Measurements from ENCODE around the gene TMTC2.
A peak's percentile ranks its signal among the peaks of the same experiment; 100 is the strongest.

TMTC2 gene

DNA sequence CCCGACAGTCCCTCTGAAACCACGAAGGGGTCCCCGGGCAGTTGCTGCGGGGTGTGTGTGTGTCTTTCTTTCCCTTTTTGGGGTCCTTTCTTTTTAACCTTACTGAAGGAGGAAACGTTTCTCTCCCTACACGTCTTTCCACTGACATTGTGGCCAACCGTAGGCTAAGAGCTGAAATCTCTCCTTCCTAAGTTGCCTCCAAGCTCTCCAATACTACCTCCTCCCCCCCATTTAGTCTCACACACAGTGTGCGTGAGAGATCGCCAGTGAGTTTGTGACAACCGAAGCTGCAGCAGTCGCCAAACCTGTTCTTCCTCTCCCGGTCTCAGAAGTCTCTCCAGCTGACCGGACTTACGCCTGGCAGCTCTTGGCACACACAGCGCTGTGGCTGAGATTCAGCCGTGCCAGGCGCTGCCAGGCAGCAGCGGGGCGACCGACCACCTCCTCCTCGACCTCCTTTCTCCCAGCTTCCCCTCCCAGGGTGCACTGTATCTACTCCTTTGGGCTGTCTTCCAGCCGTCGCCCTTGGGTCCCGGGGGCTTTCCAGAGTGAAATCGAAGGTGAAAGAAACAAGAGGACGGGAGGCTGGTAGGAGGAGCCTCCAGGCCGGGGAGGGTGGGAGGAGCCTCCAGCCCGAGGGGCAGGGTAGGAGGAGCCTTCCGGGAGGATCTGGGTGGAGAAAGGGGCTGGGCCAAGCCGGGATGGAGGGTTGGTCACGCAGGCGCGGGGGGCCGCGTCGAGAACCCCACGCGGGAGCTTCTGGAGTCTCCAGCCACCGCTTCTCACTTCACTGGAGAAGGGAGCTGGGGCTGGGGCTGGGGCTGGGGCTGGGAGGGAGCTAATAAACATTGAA lies at the start of gene TMTC2:
Gene TMTC2, plus strand, starts transcription at position 739 of the 853 bp plus-strand sequence.
- DNase-seq, result peak; percentile 90

DNA sequence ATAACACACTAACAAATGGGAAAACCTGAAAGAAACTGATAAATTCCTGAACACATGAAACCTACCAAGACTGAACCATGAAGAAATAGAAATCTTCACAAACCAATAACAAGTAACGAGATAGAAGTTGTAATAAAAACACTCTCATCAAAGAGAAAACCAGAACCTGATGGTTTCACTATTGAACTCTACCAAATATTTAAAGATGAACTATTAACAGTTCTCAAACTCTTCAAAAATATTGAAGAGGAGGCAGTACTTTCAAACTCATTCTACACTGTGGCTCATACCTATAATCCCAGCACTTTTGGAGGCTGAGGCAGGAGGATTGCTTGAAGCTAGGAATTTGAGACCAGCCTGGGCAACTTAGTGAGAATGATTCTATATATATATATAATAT lies 48.4 kb upstream of the TMTC2 start:
- DNase-seq, result no peak

DNA sequence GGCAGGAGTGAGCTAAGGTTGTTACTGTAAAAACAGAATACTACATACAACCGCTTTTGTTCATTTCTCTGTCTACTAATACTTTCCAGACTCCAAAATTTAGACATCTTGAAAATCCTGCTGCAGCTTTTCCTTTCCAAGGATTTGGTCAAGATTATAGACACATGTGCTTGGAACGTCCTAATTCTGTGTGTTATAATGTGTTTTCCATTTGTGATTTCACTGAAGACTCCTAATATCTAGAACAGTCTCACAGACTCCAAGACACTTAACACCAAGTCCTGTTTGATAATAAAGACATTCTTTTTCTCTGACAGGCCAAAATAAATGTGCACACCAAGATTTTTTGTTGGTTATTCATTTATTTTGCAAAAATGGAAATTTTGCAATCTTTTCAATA lies 41.8 kb upstream of the TMTC2 start:
- no peak for DNase-seq

DNA sequence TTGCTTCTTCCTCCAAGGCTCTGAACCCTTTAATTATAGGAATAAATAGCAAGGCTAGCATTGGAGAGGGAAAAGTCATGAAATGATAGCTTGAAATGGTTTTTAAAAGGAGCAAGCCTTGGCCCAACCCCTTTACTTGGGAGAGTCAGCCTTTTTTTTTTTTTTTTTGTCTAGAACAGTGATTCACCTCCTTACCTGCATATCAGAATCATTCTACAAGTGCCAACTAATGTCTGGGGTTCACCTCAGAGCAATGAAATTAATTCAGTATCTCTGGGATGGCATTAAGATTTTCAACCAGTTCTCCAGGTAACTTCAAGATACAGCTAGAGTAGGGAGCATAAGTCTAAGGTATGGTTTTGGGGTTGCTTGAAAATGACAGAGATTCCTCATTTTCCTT lies 41.3 kb upstream of the TMTC2 start:
- DNase-seq, result no peak

DNA sequence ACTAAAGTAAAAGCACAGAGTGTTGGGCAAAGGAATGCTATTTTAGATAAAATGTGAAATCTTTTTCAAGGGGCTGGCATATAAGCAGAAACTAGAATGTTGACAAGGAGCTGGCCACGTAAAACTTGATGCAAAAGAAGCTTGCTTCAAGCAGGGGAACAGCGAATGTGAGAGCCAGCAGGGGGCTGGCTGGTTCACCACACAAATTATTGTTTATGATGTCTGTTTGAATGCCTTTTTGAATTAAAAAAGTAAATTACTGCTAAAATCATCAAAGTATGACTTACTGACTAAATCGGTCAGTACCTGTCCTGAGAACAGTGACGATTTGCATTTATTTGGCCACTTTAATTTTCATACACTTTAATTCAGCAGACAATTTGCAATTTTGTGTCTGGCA lies 38.9 kb upstream of the TMTC2 start:
- no peak for DNase-seq

DNA sequence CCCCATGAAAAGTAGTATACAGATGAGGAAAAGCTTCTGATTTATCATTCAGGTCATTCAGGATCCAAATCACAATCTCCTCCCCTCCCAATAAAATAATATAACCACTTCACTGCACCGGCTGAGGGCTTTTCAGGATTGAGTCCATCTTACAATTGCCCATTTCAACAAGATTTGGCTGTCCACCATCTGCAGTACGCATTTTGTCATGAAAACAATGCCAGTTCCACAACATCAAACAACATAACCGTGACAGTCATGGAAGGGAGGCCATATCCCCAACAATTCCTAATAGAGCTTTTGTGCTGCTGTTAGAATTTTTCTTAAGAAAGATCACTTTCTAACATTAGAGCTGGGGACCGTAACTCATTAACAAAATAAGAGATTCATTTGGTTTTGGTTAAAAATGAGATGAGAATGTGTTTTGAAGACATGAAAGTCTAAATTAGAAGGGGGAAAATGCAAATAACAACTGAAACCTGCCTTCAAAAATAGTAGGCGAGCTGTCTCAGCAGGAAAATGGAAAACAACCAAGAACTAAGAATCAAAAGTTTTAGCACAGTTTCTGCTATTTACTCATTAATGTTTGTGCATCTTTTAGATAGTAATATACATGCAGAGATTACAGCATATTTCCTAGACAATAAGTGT lies 38.3 kb upstream of the TMTC2 start:
- DNase-seq, result no peak

DNA sequence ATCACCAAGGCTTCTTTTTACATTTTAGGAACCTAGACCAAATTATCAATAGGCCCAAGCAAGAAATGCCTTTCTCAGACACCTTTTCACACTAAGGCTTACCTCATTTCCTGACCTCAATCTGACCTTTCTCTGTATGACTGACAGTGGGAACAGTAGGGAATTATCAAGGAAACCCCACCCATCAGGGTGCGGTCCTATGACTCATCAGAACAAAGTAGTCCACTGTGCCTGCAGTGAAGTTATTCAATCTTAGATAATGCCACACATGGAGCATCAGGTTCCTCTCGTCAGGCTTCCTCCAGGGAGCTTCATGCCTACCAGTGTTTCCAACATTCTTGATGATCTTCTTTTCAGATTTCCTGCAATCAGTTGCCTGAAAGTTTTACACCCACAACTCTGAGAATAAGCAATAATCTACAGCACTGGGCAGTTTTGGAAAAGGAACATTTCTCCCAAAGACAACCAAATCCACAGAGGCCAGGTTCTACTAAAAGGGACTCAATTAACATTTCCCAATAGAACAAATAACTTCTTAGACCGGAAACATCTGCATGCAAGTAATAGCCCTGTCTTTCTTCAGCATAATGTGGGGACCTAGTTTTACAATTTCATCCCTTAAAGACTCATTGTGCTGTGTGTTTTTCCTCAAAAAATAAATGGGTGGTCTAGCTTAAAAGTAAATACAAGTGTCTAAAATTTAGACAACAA lies 35.9 kb upstream of the TMTC2 start:
- DNase-seq, result peak; percentile 23

DNA sequence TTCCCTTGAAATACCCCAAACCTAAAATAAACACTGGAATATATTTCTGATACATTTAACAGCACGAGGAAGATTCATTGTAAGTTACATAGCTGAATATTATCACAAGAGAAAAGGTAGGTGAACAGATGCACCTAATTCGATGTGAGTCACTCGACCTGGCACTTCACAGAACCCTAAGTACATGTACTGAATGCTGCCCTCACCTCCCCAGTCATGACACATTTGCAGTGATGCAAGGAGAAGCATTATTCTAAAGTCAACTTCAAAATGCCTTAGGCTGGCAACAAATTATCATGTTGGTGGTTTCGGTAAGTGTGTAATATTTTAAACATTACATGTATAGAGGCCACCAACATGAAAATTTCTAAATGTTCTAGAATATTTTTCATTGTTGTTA lies 35.2 kb upstream of the TMTC2 start:
- DNase-seq, result no peak

DNA sequence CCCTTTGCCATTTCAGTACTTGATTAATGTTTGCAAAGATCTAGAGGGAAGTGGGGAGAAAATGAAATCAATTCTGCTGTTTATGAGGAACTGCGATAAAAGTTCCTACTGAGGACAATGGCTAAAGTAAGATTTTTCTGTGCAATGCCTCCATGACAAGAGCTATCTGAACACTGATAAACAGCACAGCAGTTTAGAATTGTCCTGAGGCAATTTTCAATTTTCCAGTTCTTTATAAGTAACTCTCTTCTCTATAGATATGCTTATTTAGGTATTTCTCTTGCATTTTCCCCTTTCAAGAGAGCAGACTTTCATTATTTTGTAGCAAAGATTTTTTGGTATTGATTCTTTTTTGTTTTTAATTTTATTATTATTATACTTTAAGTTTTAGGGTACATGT lies 34.6 kb upstream of the TMTC2 start:
- DNase-seq, result no peak

DNA sequence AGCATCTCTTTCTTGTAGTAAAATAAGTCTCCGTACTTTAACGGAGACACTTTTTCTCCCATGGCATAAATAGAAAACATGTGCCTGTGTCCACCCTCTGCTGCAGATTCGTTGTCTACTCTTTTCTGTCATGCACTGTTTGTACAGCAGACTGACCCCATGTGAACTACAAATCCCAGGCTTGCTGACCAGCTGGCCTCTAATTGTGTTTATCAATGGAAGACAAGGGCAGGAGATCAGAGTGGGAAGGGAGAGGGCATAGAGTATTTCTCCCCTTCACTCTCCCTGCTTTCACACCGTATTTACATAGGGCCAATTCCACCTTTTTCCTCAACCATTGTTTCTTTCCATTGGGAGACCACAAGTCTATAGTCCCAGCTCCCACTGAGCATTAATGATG lies 31.0 kb upstream of the TMTC2 start:
- peak; percentile 47 for DNase-seq

DNA sequence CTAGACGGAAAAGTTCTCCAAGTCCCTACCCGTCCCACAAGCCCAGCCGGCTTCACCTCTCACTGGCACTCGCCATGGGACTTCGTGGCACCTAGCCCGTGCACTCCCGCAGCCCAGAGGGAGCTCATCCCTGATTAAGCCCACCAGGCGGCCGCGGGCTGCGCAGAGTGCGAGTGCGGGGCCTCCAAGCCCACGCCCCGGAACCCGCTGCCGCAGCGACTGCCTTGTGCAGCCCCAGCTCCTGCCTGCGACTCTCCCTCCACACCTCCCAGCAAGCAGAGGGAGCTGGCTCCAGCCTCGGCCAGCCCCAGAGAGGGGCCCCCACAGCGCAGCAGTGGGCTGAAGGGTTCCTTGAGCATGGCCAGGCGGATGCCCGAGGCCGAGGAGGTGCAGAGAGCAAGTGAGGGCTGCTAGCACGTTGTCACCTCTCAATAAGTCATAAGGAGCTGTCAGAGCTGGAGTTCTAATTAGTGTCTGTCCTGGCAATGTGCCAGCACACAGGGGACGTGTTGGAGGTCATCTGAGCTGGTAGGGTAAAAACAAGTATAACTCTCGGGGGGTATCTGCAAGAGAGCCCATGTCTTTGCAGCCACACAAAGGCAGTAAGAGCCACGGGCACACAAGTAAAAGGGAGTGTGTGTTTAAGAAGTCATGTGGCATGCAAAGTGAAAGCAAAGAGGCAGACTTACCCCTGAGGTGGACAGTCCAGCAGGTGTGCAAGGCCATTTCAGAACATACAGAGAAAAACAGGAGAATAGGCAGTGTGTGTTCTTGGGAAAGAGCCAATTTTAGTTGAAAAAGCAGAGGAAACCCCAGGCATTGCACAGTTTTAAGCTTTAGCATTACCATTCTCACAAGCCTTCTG lies 27.1 kb upstream of the TMTC2 start:
- peak; percentile 43 for DNase-seq

DNA sequence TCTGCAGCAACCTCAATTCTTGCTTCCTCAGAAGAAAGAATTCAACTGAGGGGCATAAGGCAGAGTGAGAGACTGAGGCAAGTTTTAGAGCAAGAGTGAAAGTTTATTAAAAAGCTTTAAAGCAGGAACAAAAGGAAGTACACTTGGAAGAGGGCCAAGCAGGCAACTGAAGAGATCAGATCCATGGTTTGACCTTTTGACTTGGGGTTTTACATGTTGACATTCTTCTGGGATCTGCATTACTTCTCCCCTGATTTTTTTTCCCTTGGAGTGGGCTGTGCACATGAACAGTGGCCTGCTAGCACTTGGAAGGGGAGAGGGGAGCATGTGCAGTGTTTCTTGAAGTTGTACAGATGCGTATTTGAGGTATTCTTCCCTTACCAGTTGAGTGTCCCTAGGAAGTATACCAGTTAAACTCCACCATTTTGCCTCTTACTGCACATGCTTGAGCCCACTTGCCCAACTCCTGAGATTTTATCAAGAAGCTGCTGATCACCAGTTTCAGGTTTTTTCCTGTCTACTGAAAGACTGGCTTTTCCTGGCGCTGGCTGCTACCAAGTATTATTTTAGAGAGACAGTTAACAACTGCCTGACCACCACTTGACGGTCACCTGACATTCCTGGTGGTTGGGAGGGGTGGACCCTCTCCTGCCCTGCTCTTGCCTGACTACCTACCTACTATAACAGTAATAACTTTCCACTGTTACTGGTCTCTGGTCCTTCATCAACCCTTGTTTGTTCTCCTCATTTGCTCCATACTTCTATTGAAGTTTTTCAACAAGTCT lies 26.0 kb upstream of the TMTC2 start:
- DNase-seq, result no peak

DNA sequence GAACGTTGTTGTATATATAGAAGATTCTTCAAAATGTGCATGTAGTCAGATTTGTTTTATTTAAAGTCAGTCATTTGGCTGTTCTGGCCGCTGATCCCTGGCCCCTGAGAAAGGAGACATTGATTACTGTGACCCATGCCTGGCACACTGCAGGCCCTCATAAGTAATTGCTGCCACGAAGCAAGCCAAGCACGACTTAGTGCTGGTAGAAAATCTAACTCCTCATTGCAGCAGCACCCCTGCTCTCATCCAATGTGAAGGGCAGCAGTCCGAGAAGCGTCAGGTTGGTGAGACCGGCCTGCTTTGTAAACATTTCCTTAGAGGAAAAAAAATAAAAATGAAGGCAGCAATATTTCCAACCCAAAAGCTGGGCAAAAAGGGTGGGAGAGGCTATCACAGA lies 22.8 kb upstream of the TMTC2 start:
- DNase-seq, result no peak

DNA sequence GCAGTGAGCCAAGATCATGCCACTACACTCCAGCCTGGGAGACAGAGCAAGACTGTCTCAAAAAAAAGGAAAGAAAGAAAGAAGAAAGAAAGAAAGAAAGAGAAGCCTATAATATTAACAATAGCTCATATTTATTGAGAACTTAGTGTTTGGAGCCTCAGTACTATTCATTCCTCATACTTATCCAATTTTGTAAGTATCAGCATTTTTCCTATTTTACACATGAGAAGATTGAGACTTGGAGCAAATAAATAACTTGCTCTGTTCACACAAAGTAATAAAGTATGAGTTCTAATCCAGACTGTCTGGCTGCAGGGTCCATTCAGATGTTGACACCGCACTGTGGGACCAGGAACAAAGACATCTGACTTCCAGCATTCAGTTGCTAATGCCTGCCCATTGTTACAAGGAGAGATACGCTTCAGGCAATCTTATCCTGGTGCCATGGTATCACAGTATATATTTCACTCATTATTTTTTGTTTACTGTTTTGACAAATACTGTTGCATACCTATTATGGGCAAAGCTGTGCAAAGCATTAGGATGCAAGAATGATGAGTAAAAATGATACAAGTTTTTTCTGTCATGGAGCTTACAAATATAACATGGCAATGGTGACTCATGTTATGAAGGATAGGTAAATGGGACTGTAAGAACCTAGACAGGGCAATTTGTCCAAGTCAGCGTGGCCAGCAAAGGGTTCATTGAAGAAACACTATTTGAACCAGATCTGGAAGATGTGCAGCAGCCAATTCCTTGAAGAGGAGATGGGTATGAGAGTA lies 21.4 kb upstream of the TMTC2 start:
- DNase-seq, result peak; percentile 15

DNA sequence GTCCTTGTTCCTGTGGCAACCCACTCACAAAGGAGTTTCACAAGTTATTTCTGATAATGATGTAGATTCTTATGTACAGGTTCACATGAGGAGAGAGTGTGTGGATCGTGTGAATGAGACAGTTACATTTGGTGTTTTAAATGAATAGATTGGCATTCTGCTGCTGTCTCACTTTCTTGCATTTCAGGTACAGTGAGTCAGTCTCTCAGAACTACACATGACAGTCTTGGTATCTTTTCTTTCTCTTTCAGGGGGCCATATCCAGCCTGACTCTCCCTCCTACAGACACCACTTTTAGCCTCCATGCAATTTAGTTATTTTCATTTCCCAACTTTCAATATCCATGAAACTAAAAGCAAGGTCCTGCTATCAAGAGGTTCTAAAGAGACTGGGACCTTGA lies 19.9 kb upstream of the TMTC2 start:
- no peak for DNase-seq

DNA sequence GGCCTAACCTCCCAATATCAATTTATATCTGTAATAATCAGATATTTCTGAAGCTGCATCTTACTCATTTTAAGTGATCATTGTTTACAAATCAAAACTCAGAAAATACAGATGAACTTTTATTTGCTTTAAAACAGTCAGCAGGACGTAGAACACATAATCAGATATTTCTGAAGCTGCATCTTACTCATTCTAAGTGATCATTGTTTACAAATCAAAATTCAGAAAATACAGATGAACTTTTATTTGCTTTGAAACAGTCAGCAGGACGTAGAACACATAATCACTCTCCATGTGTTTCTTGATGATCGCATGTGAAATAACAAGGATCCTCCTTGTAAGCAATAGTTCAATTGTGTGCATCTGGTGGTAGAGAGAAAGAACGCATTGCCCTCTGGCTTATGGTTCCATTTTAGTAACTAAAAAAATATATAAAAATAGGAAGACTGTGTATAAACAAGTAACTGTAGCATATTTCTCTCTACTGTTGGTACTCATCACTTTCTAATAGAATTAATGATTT lies 15.0 kb upstream of the TMTC2 start:
- no peak for DNase-seq

DNA sequence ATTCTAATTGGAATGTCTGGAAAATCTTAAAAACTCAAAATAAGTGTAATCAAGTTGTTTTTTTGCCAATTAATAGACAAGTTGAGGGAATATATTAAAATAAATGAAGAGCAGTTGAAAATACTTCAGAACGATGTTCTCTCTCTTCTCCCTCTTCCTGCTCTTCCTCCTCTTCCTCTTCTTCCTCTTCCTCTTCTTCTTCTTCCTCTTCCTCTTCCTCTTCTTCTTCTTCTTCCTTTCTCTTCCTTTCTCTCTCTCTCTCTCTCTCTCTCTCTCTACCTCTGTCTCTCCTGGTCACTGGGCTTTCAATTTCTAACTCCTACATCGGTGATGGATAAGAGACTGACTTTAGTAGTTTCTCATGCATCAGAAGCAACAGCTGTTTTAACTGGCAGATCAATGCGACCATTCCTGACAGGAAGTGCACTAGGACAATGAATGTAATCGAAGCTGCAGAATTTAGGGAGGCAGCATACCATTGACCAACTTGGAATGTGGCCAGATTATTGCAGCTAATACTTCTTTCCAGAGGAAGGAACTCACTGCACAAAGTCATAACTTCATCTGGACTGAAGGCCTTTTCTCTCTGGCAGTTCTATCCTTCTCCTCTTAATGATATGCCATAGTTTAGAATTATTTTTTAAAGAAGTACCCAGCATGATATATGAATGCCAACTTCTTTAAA lies 13.8 kb upstream of the TMTC2 start:
- DNase-seq, result peak; percentile 3

DNA sequence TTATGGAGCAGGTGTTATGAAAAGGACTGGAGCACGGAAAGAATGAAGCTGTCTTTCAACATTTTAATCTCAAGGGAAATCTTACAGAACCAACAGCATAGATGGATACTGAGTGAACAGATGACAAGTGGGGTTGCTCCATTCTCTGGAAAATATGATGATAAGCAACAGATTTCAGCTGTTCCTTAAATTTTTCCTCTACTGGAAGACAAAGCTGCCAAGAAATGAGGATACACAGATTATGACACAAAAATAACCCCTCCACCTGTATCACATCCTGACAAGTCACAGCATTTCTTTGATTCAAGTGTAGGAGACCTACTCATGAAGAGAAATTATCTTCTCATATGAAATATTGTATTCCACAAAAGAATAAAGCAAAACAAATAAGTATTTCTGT lies 13.0 kb upstream of the TMTC2 start:
- no peak for DNase-seq

DNA sequence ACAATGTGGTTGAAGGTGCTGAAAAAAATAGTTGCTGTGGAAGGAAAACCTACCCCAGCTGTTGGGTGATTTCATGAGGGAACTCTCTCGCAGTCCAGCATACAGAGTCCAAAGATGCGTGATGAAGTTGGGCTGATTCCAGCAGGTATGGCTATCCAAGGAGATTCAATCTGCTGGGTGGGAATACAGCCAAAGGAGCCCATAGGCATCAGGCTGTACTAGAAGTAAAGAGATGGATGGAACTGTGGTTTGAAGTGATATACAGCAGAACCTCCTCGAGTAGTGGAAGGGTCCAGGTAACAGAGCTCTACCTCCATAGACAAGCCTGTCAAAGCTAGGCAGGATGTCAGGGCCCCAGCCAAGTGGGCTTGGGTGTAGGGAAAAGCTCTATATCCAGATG lies 11.5 kb upstream of the TMTC2 start:
- no peak for DNase-seq

DNA sequence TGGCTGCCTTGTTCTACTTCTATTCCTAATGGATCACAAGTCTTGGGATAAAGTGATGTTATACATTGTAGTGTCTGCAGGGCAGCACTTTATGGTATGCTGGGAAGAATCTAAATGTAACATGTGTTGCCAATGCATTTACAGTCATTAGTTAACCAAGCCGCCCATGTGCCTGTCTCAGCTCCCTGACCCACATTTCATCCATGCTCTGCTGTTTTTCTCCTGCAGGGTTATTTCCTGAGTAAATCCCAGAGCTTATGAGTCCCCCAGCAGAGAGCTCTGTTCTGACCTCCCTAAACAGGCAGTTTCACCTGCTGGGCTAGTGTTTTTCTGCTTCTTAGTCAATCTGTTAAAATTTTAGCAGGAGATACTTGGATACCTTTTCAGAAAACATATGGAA lies 4.4 kb upstream of the TMTC2 start:
- DNase-seq, result peak; percentile 1
